ENCODE data around the gene ZNF385D. TPM values are rescaled to one million over a fixed set of nuclear protein-coding genes. Genes with fewer than 3 reads are reported as not detected.

Gene ZNF385D
- total and polyA plus RNA-seq, 2 of the 13 experiments (the other 11 are each of a cell fraction or from before 2014, with no cell fraction given), result not detected

GRCh38 chr3:21613372-21614070 is 137.5 kb downstream of the ZNF385D start:
- ChIA-PET POLR2A (no interaction called here), CTCF (ENCODE audit: low intra/inter-chr PET ratio, low total read pairs) (no interaction called here)
- BruUV-seq (replicated peaks), result no TSS peak
- DNase-seq (ENCODE audit: low spot score) (no peak), ATAC-seq (no peak), FAIRE-seq (no peak)
- Histone ChIP-seq H4K20me1 (ENCODE audit: insufficient read depth, low read length) (no peaks in the 10 kb centered on the region), H3K4me2 (ENCODE audit: low read depth, low read length) (no peak overlapping the region), H3K36me3 (replicated peaks in 1 of 2; ENCODE audit: control insufficient read depth in 1 of 2, insufficient read depth in 2 of 2, low read length in 2 of 2) (no peaks in the 10 kb centered on the region), H3K9ac (ENCODE audit: insufficient read depth, low read depth, low read length) (no peak overlapping the region), H3K79me2 (ENCODE audit: insufficient read depth, low read length) (no peaks in the 10 kb centered on the region), H3K27me3 (ENCODE audit: control insufficient read depth in 1 of 2, insufficient read depth in 2 of 2, low read length in 2 of 2) (no peaks in the 10 kb centered on the region), H3K4me1 (ENCODE audit: insufficient read depth, low read length) (no peaks in the 10 kb centered on the region), H3K4me3 (replicated peaks in 1 of 3; ENCODE audit: insufficient read depth in 1 of 3, low read depth in 2 of 3, low read length in 3 of 3) (no peak overlapping the region), H3K9me3 (ENCODE audit: low read length) (no peaks in the 10 kb centered on the region), H3K27ac (ENCODE audit: extremely low read length, insufficient read depth, low read length) (no peak overlapping the region), H2AFZ (ENCODE audit: low read length) (no peak overlapping the region)
- TF ChIP-seq CREB1 (IDR thresholded peaks at IDR 0.05) (no peak), CREB1 (CRISPR knock-in tag; IDR thresholded peaks at IDR 0.05) (no peak), MXD4 (CRISPR knock-in tag; IDR thresholded peaks at IDR 0.05) (no peak), RAD51 (IDR thresholded peaks at IDR 0.05; ENCODE audit: borderline replicate concordance) (peak; percentile 66; the same call in 1 of the 2 replicates), ZNF18 (CRISPR knock-in tag; IDR thresholded peaks at IDR 0.05; ENCODE audit: insufficient replicate concordance) (no peak), ZNF333 (CRISPR knock-in tag; IDR thresholded peaks at IDR 0.05; ENCODE audit: borderline replicate concordance) (no peak), HOXA7 (CRISPR knock-in tag; IDR thresholded peaks at IDR 0.05) (no peak), ATRX (CRISPR knock-in tag; IDR thresholded peaks at IDR 0.05; ENCODE audit: borderline replicate concordance) (no peak), DZIP1 (CRISPR knock-in tag; IDR thresholded peaks at IDR 0.05) (no peak)
- intact Hi-C loops (cut with micrococcal nuclease; ENCODE audit: unreplicated experiment) (no loop called here), in situ Hi-C loops (cut with HindIII; ENCODE audit: extremely low pct_ligation_motif_present, low pct_unique_long_range_greater_than_20kb) (no loop called here)
- WGBS (ENCODE audit: low lambda C conversion rate), result 37% methylated on average over 3 of the region's 3 CpGs

Data from HepG2 (cell line).